DMS114 treated with DMSO at 0.1 percent for 48 hours (cell line): ENCODE data around the gene CLVS2.

Experiments used
- DNase-seq: peaks from one replicate; lab custom pipeline; 2025; ENCODE audit not compliant: unreplicated experiment; lab: John Stamatoyannopoulos, UW

CLVS2 gene, protein sequence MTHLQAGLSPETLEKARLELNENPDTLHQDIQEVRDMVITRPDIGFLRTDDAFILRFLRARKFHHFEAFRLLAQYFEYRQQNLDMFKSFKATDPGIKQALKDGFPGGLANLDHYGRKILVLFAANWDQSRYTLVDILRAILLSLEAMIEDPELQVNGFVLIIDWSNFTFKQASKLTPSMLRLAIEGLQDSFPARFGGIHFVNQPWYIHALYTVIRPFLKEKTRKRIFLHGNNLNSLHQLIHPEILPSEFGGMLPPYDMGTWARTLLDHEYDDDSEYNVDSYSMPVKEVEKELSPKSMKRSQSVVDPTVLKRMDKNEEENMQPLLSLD

DNA sequence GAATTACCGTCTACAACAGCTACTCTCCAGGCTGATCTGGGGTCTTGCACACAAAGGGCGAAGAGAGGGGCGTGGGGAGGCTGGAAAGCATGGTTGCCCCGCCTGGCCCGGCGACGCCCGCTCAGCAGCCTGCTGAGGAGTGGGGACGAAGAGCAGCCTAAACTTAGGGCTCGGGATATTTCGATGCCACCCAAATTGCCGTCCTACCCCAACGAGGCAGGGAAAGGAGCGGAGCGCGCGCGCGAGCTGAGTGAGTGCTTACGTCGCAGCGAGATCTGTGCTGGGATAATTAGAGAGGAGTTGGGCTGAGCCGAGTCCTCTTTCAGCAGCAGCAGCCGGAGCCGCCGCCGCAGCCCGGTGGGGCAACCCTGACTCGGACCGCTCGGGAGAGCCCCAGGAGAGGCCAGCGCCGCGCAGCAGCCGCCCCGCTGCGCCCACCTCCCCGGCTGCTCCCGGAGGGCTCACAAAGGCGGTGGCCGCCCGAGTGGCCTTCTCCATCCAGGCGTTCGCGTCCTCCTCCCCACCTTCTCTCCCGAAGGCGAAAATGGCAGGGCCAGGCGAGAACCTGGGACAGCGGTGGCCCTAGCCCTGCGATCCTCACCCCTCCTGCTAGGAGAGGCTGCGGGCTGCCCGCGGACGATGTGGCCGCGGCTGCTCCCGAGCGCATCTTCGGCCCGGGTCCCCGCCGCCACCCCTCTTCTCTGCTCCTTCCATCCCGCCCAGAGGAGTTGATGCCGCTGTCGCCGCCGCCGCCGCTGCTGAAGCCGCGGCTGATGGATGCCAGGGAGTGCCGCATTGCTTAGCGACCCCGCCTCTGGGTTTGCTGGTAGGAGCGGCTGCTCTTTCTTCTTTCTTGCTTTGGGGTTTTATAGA lies at the start of gene CLVS2:
Gene CLVS2, plus strand, starts transcription at position 315 of the 873 bp plus-strand sequence. CDS start 1,543 bp downstream, outside the sequence.
- DNase-seq, result peak; percentile 1

DNA sequence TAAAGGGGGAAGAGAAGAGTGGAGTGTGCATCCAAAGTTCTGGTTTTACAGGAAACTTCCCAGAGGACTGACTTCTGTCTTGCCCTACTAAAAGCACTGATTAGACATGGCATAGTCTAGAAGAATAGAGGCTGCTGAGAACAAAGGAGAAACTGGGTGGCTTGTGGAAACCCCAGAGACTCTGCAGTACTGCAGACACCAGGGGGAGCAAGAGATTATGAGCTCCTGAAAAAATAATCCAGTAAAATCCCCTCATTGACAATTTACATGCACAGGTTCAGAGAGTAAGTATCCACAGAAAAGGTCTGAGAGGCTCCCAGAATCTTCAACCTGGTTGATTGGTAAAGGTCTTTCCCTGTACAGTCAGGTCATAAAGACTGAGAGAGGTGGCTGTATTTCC lies 48.7 kb upstream of the CLVS2 start:
- peak; percentile 4 for DNase-seq

DNA sequence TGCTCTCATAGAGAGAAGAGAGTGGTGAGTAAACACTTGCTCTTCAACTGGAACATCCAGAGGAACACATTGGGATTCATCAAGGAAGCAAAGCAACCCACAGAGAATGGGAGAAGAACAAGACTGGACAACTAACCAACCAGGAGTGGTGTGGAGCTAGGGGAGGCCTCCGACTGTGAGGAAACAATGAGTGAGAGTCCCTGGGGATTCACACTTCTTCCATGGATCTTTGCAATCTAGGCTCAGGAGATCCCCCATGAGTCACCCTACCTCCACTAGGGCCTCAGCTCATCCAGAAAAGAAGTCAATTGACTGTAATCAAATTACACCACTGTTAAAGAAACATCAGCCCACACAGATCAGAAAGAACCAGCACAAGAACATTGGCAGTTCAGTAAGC lies 42.3 kb upstream of the CLVS2 start:
- DNase-seq, result no peak

DNA sequence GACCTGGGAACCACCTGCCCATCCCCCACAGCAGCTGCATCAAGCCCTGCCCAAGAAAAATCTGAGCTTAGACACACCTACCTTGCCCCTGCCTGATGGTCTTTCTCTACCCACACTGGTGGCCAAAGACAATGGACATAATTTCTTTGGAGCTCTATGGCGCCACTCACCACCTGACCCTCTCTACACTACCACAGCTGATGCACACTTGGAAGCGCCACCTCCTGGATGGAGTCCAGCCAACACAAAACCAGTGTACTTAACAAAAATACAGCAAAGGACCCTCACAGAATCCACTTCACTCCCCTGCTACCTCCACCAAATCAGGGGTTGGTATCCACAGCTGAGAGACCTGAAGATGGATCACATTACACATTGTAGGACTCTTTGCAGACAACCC lies 39.7 kb upstream of the CLVS2 start:
- no peak for DNase-seq

DNA sequence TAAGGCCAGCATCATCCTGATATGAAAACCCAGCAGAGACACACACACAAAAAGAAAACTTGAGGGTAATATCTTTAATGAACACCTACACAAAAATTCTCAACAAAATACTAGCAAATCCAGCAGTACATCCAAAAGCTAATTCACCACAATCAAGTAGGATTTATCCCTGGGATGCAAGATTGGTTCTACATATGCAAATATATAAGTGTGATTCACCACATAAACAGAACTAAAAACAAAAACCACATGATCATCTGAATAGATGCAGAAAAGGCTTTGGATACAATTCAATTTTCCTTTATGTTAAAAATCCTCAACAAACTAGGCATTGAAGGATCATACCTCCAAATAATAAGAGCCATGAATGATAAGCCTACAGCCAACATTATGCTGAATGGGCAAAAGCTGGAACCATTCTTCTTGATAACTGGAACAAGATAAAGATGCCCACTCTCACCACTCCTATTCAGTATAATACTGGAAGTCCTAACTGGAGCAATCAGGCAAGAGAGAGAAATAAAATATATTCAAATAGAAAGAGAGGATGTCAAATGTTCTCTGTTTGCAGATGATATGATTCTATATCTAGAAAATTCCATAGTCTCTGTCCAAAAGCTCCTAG lies 33.9 kb upstream of the CLVS2 start:
- DNase-seq, result no peak

DNA sequence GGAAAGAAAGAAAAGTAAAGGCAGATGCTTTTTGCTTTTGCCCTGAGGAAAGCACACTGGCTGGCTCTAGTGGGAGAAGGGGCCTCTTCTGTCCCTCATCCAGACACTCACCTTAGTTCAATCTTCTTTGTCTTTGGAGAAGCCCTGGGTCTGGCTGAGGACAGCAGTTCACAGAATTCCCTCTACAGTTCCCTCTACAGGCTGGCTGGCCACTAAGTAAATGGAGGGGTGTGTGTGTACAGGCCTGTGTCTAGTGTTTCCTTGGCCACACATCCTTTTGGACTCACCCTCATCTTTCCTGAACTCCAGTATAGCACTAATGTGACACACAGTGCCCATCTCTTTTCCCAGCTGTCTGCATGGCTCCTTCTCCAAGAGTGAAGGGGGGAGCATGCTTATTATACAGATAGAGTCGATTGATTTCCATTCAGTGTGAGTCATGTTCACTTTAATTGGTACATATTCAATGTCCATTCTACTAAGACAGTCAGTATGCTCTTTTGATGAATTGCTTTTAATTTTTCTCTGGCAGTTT lies 26.0 kb upstream of the CLVS2 start:
- DNase-seq, result no peak

DNA sequence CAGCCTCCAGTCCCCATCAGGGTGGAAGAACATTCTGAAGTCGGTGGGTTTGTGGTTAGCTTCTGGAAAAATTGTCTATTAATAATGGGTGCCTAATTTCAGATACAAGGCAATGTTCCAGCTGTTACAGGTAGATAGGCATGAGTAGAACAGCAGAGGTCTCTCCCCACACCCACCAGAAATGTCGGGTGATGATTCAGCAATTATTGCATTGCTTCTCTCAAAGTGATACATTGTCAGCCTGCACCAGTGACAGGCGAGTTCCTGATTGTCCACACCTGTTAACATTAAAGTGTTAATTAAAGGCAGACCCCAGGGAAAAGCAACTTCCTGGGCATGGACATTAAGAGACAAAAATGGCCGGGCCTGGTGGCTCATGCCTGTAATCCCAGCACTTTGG lies 18.9 kb upstream of the CLVS2 start:
- no peak for DNase-seq

DNA sequence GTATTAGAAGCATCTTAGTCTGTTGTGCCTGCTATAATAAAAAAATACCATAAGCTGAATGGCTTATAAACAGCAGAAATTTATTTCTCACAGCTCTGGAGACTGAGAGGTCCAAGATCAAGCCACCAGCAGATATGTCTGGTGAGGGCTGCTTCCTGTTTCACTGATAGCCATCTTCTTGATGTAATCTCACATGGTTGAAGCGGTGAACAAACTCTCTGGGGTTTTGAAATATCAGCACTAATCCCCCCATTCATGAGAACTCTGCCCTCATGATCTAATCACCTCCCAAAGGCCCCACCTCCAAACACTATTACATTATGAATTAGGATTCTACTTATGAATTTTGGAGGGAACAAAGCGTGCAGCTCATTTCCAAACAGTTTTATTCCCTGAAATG lies 11.6 kb upstream of the CLVS2 start:
- DNase-seq, result no peak

DNA sequence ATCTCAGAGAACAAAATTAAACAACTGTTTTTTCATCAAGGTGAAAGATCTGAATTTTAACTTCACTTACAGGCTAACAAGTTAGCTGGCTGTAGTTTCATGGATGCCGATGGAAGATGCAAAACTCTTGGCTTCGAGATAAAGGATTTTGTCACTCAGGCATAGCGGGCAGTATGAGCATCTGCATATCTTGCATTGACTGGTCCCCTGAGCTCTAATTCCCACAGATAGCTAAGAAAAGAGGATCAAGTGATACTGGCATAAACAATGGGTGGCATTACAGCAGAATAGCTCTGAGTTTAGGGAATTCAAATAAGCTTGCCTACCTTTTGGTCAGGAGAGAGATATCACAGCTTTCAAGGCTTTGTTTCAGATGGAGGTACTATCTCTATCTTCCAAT lies 1.8 kb upstream of the CLVS2 start:
- DNase-seq, result no peak

DNA sequence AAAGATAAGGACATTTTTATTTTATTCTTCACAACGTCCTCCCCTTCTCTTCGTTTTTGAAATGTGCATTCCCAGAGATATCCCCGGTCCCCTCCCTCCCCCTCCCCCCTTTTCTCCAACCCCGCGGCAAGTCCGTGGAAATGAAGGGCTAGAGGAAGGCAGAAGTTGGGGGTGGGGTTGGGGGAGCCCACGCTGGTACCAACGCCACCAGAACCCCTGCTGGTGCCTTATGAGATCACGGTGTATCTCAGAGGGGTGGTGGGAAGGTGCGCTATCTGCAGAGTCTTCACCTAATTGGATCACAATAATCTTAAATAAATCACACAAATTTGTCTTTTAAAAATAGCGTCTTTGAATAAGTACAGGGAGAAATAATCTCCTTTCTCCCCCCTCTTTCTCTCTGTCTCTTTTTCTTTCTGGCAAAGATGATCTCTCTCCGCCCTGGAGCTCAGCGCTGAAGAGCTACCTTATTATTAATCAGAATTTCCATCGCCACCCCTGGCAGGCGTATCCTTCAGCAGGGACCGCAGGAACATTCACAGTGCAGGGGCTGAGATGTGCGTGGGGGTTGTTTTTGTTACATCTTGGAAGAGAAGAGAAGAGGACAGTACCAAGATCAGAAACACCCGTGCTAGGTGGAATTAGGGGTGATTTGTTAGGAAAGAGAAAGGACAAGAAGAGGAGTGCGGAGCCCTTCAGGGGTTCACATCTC lies 915 bp downstream of the CLVS2 start:
- DNase-seq, result no peak

DNA sequence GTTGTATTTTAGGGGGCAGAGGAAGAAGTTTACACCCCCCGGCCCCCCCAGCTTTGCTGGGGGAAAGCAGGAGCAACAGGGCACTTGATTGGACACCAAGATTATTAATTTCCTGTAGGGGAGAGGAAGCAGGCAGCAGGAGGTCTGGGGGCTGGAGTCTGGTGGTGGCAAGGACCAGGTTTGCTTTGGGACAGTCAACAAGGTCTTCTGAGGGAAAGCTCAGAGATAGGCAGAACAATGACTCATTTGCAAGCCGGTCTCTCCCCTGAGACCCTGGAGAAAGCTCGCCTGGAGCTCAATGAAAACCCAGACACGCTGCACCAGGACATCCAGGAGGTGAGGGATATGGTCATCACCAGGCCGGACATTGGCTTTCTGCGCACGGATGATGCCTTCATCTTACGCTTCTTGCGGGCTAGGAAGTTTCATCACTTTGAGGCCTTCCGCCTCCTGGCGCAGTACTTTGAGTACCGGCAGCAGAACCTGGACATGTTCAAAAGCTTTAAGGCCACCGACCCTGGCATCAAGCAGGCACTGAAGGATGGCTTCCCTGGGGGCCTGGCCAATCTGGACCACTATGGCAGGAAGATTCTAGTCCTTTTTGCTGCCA lies 1.6 kb downstream of the CLVS2 start:
- no peak for DNase-seq

DNA sequence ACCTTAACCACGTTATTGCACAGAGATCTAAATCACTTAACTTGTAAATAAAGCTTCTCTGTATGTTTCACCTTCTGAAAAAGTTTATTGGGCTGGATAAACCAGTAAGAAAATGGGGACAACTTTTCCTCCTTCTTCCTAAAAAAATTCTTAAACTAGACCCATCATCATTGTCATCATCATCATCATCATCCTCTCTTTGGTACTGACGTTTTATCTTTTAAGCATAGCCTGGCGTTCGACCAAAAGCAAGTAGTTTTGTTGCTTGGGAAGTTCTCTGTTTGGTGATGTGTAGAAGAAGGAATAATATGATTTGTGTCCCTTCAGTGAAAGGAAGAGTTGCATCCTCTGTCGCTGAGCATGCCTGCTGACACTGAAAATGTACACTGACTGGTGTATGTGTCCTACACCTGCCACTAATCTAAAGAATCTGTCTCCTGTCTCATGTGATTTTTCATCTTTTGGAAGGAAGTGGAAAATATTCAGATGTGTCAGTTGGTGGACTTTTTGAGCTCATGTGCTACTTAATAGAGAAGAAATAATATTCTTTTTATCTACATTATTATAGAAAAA lies 2.5 kb downstream of the CLVS2 start:
- DNase-seq, result no peak

DNA sequence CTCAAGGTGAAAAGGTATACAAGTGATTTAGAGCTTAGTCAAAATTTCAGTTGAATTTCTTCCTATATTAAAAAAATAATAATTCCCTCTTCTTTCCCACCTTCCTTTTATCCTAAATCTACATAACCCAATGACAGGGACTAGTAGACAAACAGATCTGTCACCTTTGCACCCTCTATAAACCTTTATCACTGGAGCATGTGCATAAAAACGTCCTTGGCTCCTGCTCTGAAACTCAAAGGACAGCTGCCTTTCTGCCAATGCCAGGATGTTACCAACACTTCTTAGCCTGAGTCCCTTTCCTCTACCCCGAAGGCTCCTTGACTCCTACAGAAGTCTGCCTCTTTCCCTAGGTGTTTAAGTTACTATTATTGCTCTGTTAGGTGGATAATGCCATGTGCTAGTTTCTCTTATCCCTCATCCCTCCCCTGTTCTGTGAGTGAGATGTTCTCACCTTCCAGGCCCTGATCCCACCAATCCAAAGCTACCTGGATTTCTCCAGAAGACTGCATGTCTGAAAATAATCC lies 4.3 kb downstream of the CLVS2 start:
- DNase-seq, result no peak

DNA sequence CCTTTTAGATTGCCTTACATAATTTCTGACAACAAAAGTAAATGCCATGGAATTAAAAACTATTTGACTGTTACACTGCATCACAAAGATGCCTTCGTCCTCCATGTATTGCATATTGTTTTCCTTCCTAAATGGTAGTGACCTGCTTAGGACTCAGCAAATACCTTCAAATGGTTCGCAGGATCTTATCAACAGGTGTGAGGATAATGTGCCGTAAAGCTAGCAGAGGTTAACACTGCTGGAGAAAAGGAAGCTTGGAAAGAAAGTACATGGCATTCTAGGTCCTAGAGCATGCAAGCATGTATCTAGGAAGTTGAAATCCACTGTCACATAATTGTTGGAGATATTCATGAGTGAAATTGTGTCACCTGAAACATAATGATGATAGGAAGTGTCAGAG lies 5.5 kb downstream of the CLVS2 start:
- no peak for DNase-seq

DNA sequence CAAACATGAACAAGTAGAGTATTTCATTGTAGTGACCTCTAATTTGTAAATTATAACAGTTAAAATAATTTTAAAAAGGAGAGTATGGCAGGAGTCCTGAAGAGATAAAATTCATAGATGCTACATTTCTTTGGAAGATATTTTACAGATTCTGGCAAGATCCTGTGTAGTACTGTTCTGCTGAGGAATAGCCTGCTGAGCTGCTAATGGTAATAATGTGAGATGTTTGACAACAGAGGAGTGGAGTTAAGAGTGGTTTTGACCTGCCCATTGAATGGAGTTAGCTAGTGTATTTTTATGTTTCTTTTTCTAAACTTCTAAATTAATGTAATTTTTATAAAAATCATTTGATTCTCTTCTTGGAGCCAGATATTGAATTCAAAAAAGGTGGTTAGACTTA lies 11.8 kb downstream of the CLVS2 start:
- no peak for DNase-seq

DNA sequence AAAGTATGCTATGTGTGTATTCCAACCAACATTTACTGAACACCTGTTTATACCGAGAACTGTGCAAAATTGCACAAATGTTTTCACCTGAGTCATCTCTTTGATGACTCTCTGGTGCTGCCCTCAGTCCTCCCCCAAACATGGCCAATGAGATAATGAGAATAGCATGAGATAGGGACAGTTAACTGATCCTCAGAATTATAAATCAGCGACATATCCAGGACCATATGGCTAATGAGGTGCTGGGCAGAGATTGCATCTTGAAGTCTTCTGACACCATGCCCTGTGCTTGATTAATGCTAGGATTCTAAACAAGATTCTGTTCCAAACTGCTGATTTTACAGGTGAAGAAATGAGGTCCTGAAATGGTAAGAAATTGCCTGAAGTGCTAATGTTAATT lies 13.0 kb downstream of the CLVS2 start:
- DNase-seq, result no peak

DNA sequence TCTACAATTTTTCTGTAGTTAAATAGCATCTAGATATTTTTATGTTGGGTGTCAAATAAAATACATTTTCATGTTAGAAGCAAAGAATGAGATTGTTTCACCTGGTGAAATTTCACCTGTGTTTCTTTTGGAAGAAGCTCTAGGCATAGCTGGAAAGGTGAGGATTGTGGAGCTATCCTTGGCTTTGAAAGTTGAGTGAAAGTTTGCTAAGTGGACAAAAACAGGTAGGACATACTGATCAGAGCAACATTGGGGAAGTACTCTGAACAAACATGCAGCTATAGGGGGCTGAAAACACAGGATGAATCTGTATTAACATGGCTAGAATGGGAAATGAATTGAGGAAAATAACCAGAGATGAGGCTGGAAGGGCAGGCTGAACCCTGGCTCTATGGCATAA lies 18.8 kb downstream of the CLVS2 start:
- no peak for DNase-seq

DNA sequence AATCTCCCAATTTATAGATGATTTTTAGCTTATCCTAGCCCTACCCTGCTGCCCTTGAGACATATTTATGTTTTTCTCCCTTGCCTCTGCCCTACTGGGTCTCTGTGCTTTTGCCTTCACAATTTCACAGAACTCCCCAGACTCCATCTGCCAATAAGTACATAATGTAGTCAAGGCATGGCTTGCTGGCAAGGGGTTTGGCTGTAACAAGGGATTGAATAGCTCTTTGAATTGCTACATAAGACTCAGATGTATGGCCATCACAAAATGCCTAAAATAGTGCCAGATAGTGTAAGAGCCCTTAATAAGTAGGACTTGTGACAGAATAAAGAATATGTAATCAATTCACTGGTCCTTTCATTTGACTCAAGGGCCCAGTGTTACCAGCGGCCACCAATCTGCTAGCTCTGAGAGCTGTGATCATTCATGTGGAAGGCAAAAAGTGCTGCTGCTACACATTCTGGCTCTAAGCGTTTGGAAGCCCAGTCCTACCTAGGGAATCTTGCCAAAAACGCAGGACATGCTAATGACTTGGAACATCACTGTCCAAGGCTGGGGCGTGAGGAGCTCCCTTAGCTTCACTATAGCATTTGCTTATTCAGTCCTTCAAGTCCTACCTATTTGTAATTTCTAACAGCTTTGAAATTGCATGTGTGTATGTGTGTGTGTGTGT lies 20.5 kb downstream of the CLVS2 start:
- no peak for DNase-seq

DNA sequence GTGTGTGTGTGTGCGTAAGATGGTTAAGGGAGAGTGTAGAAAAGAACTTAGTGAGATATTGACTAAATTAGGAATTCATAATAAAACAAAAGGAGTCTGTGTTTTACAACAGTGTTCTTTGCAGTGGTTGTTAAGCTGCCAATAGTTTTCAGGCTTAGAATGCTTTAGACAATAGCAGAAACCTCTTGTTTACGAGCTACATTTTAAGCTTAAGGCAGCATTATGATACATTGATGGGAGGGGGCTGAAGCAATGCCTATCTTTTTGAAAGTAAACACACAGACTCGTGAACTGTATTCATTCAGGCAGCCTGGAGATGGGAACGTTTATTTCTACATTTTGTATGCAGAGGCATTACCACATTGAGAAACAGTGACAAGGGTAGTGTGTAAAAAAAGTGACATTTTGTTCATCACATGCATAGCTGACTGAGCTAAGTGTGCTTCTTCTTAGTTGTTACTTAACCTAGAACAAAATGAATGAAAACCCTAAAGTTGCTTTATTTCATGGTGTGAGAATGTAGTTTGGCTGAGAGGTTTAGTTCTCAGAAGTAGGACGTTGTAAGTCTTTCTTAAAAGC lies 21.2 kb downstream of the CLVS2 start:
- DNase-seq, result no peak
